ENCODE measurements around the gene KIAA0232. TPM values are rescaled to one million over a fixed set of nuclear protein-coding genes. Genes with fewer than 3 reads are reported as not detected.
A peak's percentile ranks its signal among the peaks of the same experiment; 100 is the strongest.

The KIAA0232 gene
- total RNA-seq, 1 experiment from 2014 or later: 28.5 TPM

GRCh38 chr4:6776920-6777635 is 5.4 kb upstream of the KIAA0232 start:
- Mint-ChIP-seq H3K4me3 (no peak overlapping the region), H3K9me3 (no peaks in the 10 kb centered on the region; a peak in 1 of 5 replicates), H3K4me1 (peaks cover 27 to 36% of the 10 kb centered on the region in 2 experiments), H3K36me3 (ENCODE audit: insufficient read depth in 1 of 3, low read depth in 3 of 3) (no peaks in the 10 kb centered on the region), H3K27ac (peak overlapping the region in 1 of 3 experiments; percentile 63; a peak in 1 of 7 replicates), H3K27me3 (ENCODE audit: low read depth) (peaks cover 41% of the 10 kb centered on the region)
- Histone ChIP-seq H3K18ac (ENCODE audit: insufficient read length, low read depth, low read length) (no peak overlapping the region), H3K4me2 (ENCODE audit: insufficient read depth, insufficient read length, low read length) (no peak overlapping the region), H3K23ac (ENCODE audit: insufficient read length, low read depth, low read length) (no peak overlapping the region), H2BK120ac (ENCODE audit: low read depth, low read length, poor library complexity, severe bottlenecking) (no peak overlapping the region), H3K9ac (ENCODE audit: extremely low read depth, insufficient read length, low read length) (no peak overlapping the region), H2BK15ac (ENCODE audit: low read depth, low read length) (no peak overlapping the region), H3K23me2 (ENCODE audit: insufficient read length, low read depth, low read length, poor library complexity, severe bottlenecking) (no peaks in the 10 kb centered on the region), H4K5ac (ENCODE audit: insufficient read length, low read depth, low read length) (no peak overlapping the region), H3K79me1 (ENCODE audit: insufficient read depth, low read depth, low read length, poor library complexity, severe bottlenecking) (no peaks in the 10 kb centered on the region), H2BK12ac (ENCODE audit: insufficient read length, low read depth, low read length) (no peak overlapping the region), H4K20me1 (ENCODE audit: control insufficient read depth, insufficient read depth, insufficient read length) (no peaks in the 10 kb centered on the region), H3K14ac (ENCODE audit: insufficient read depth, low read length) (no peak overlapping the region), H2AK5ac (ENCODE audit: insufficient read length, low read length) (no peak overlapping the region), H2BK20ac (ENCODE audit: low read depth, low read length, poor library complexity, severe bottlenecking) (no peak overlapping the region), H3K9me3 (ENCODE audit: control insufficient read depth, low read depth, low read length) (no peaks in the 10 kb centered on the region), H4K91ac (ENCODE audit: insufficient read length, low read depth, low read length) (no peak overlapping the region), H3K56ac (ENCODE audit: insufficient read length, low read depth, low read length) (no peak overlapping the region), H3T11ph (ENCODE audit: low read length) (no peak overlapping the region), H3K27me3 (ENCODE audit: insufficient read depth, low read length) (no peaks in the 10 kb centered on the region), H3K4ac (ENCODE audit: low read depth, low read length) (no peak overlapping the region), H3K79me2 (ENCODE audit: insufficient read depth, low read length) (no peaks in the 10 kb centered on the region), H4K8ac (replicated peaks; ENCODE audit: insufficient read length, low read depth, low read length) (no peak overlapping the region), H2AFZ (ENCODE audit: low read length) (no peak overlapping the region), H3K27ac (ENCODE audit: insufficient read length, low read depth, low read length) (no peak overlapping the region), H3K4me1 (ENCODE audit: insufficient read depth, low read length) (0 out of 2 replicates have a peak, but pooled peaks cover 3% of the 10 kb centered on the region), H2BK5ac (ENCODE audit: insufficient read length, low read length) (no peak overlapping the region)
- TF ChIP-seq, protein P1, sequence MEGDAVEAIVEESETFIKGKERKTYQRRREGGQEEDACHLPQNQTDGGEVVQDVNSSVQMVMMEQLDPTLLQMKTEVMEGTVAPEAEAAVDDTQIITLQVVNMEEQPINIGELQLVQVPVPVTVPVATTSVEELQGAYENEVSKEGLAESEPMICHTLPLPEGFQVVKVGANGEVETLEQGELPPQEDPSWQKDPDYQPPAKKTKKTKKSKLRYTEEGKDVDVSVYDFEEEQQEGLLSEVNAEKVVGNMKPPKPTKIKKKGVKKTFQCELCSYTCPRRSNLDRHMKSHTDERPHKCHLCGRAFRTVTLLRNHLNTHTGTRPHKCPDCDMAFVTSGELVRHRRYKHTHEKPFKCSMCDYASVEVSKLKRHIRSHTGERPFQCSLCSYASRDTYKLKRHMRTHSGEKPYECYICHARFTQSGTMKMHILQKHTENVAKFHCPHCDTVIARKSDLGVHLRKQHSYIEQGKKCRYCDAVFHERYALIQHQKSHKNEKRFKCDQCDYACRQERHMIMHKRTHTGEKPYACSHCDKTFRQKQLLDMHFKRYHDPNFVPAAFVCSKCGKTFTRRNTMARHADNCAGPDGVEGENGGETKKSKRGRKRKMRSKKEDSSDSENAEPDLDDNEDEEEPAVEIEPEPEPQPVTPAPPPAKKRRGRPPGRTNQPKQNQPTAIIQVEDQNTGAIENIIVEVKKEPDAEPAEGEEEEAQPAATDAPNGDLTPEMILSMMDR (conservative IDR thresholded peaks at IDR 0.05): no peak
- no CpG with 5 or more reads among the region's 12 CpGs for WGBS (ENCODE audit: extremely low coverage, insufficient read length, low lambda C conversion rate)
- DNase-seq: no peak

Measured in H9 (cell line).